Panc1 (cell line): ENCODE measurements around the gene TAF15. TPM values are rescaled to one million over a fixed set of nuclear protein-coding genes. Genes with fewer than 3 reads are reported as not detected.

Source experiments
- ATAC-seq: fragments of 200-7000 bp; cut with Tn5 transposase; 2 replicates; pipeline ENCODE4 v1.9.1; 2020; ENCODE audit warnings: mild to moderate bottlenecking, moderate library complexity
- BruUV-seq: library from RNA; stranded (reverse); fragments of 400-500 nt; replicated peaks from 2 replicates; lab custom pipeline; 2021; lab: Mats Ljungman, UMichigan
- CTCF ChIA-PET: fragments of 300-600 bp; sonication (Branson Sonifier 250); formaldehyde crosslinking; loops from one replicate; lab custom pipeline; 2022; ENCODE audit warnings: antibody characterized with exemption; lab: Charles Lee
- POLR2A ChIA-PET: fragments of 300-600 bp; sonication (Branson Sonifier 250); formaldehyde crosslinking; loops from one replicate; lab custom pipeline; 2022; ENCODE audit warnings: antibody characterized with exemption; lab: Charles Lee
- DNase-seq: peaks from one replicate; pipeline ENCODE4 v3.0.0-alpha.2; 2010; ENCODE audit warnings: low read depth, low spot score
- H3K27ac ChIP-seq: 2 replicates; pipeline ENCODE4 v1.5.1; 2011; ENCODE audit warnings: mild to moderate bottlenecking, low read length, inconsistent platforms
- H3K27me3 ChIP-seq: fragments of 200-500 bp; sonication (Bioruptor generic); 2 replicates; pipeline ENCODE4 v1.6.0; 2014; ENCODE audit warnings: low read length, inconsistent platforms; ENCODE audit not compliant: control insufficient read depth, insufficient read depth
- H3K36me3 ChIP-seq: fragments of 200-500 bp; sonication (Bioruptor generic); 2 replicates; pipeline ENCODE4 v1.5.1; 2014; ENCODE audit warnings: inconsistent platforms, mild to moderate bottlenecking, low read length, moderate library complexity; ENCODE audit not compliant: control insufficient read depth, insufficient read depth
- H3K4me1 ChIP-seq: 2 replicates; pipeline ENCODE4 v1.5.1; 2011; ENCODE audit warnings: inconsistent platforms, mild to moderate bottlenecking, low read length, moderate library complexity; ENCODE audit not compliant: control insufficient read depth, insufficient read depth
- H3K4me3 ChIP-seq, 2 experiments: 2 replicates each; pipeline ENCODE4 v1.5.1; 2011 to 2012; ENCODE audit warnings: low read depth in 2 of 2, low read length in 2 of 2, mild to moderate bottlenecking in 2 of 2, inconsistent platforms in 1 of 2, moderate library complexity in 1 of 2
- H3K9me3 ChIP-seq: fragments of 200-500 bp; sonication (Bioruptor generic); 2 replicates; pipeline ENCODE4 v1.5.1; 2014; ENCODE audit warnings: low read depth, mild to moderate bottlenecking, inconsistent platforms, low read length, moderate library complexity; ENCODE audit not compliant: control insufficient read depth, insufficient read depth
- POLR2AphosphoS5 ChIP-seq: IDR thresholded peaks from 2 replicates; pipeline ENCODE4 v1.6.1; 2012; ENCODE audit warnings: mild to moderate bottlenecking, low read depth, low read length, moderate library complexity
- SIN3A ChIP-seq: IDR thresholded peaks from 2 replicates; pipeline ENCODE4 v1.6.1; 2012; ENCODE audit warnings: low read depth, mild to moderate bottlenecking, low read length, moderate library complexity, borderline replicate concordance; ENCODE audit not compliant: insufficient read depth
- TCF7L2 ChIP-seq: IDR thresholded peaks from 2 replicates; pipeline ENCODE4 v1.6.1; 2011; ENCODE audit warnings: mild to moderate bottlenecking, low read depth, low read length, inconsistent platforms
- in situ Hi-C: cut with HindIII; loops from 2 replicates; pipeline ENCODE4 v1.10.0; 2016; ENCODE audit warnings: low sequenced_read_pairs, low pct_unique_long_range_greater_than_20kb
- intact Hi-C: fragments of 100-400 bp; cut with micrococcal nuclease; formaldehyde crosslinking; loops from one replicate; pipeline ENCODE4 v1.10.0; 2022; ENCODE audit not compliant: unreplicated experiment
- total RNA-seq: library from RNA; stranded (reverse); gene quantifications from one replicate; pipeline ENCODE4 v1.2.1, GENCODE V29; 2021; ENCODE audit not compliant: unreplicated experiment
- TF ChIP-seq, protein P1 (sequence below), 2 experiments: IDR thresholded peaks; 2 replicates each; pipeline ENCODE4 v1.6.1; 2011 to 2012; ENCODE audit warnings: low read depth in 2 of 2, control low read depth in 1 of 2, low read length in 1 of 2, mild to moderate bottlenecking in 1 of 2, moderate library complexity in 1 of 2; ENCODE audit not compliant: insufficient read depth in 1 of 2
- TF ChIP-seq, protein P2 (sequence below): fragments of 450-650 bp; IDR thresholded peaks from 2 replicates; pipeline ENCODE4 v1.5.1; 2017; ENCODE audit warnings: mild to moderate bottlenecking

The TAF15 gene
- total RNA-seq, 1 experiment from 2014 or later = 249 TPM

DNA sequence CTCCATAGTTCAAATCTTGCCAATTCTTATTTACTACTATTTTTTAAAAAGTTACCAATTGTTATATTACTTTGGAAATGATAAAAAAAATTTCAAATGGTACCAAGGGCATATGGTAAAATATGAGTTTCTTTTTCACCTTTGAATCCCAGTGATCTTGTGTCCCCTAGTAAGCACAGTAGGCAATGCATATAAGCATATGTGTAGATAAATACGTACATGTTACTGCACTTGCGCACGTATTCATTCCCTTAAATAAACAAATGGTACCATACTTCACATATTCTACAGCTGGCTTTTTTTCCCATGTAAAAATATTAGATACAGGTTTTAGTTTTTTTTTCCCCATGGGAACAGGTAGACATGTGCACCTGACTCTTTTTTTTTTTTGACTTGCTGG, 31.8 kb downstream of the TAF15 start:
- no peak overlapping the region for H3K4me3 ChIP-seq
- H3K36me3 ChIP-seq = peaks cover 46% of the 10 kb centered on the region
- no TSS peak for BruUV-seq
- no peak for DNase-seq
- in situ Hi-C loops (no loop called here), intact Hi-C loops (no loop called here)
- CTCF ChIA-PET = interaction anchor here (0.7 kb wide), 2 partner anchors 156 to 1477 kb away, joined by 4 to 8 read pairs; no protein-coding TSS in a partner anchor
- H3K4me1 ChIP-seq = no peaks in the 10 kb centered on the region
- H3K27ac ChIP-seq = no peak overlapping the region
- TF ChIP-seq TCF7L2 (no peak), SIN3A (no peak), POLR2AphosphoS5 (no peak)
- TF ChIP-seq, protein P1, sequence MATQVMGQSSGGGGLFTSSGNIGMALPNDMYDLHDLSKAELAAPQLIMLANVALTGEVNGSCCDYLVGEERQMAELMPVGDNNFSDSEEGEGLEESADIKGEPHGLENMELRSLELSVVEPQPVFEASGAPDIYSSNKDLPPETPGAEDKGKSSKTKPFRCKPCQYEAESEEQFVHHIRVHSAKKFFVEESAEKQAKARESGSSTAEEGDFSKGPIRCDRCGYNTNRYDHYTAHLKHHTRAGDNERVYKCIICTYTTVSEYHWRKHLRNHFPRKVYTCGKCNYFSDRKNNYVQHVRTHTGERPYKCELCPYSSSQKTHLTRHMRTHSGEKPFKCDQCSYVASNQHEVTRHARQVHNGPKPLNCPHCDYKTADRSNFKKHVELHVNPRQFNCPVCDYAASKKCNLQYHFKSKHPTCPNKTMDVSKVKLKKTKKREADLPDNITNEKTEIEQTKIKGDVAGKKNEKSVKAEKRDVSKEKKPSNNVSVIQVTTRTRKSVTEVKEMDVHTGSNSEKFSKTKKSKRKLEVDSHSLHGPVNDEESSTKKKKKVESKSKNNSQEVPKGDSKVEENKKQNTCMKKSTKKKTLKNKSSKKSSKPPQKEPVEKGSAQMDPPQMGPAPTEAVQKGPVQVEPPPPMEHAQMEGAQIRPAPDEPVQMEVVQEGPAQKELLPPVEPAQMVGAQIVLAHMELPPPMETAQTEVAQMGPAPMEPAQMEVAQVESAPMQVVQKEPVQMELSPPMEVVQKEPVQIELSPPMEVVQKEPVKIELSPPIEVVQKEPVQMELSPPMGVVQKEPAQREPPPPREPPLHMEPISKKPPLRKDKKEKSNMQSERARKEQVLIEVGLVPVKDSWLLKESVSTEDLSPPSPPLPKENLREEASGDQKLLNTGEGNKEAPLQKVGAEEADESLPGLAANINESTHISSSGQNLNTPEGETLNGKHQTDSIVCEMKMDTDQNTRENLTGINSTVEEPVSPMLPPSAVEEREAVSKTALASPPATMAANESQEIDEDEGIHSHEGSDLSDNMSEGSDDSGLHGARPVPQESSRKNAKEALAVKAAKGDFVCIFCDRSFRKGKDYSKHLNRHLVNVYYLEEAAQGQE (IDR thresholded peaks at IDR 0.05; ENCODE audit: insufficient read depth in 1 of 2, low read depth in 2 of 2, low read length in 1 of 2) = no peak
- TF ChIP-seq, protein P2, sequence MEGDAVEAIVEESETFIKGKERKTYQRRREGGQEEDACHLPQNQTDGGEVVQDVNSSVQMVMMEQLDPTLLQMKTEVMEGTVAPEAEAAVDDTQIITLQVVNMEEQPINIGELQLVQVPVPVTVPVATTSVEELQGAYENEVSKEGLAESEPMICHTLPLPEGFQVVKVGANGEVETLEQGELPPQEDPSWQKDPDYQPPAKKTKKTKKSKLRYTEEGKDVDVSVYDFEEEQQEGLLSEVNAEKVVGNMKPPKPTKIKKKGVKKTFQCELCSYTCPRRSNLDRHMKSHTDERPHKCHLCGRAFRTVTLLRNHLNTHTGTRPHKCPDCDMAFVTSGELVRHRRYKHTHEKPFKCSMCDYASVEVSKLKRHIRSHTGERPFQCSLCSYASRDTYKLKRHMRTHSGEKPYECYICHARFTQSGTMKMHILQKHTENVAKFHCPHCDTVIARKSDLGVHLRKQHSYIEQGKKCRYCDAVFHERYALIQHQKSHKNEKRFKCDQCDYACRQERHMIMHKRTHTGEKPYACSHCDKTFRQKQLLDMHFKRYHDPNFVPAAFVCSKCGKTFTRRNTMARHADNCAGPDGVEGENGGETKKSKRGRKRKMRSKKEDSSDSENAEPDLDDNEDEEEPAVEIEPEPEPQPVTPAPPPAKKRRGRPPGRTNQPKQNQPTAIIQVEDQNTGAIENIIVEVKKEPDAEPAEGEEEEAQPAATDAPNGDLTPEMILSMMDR = no peak
- no peak for ATAC-seq
- POLR2A ChIA-PET = no interaction called here
- no peaks in the 10 kb centered on the region for H3K27me3 ChIP-seq
- H3K9me3 ChIP-seq = no peaks in the 10 kb centered on the region

DNA sequence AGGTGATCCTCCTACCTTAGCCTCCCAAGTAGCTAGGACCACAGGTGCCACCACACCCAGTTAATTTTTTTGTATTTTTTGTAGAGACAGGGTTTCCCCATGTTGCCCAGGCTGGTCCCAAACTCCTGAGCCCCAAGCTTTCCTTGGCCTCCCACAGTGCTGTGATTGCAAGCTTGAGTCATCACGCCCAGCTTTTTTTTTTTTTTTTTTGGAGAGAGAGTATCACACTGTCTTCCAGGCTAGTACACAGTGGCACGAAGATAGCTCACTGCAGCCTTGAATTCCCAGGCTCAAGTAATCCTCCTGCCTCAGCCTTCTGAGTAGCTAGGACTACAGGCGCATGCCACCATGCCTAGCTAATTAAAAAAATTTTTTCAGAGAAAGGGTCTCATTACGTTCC, 32.2 kb downstream of the TAF15 start:
- Histone ChIP-seq H3K9me3 (no peaks in the 10 kb centered on the region), H3K27ac (no peak overlapping the region), H3K4me1 (no peaks in the 10 kb centered on the region), H3K4me3 (no peak overlapping the region), H3K36me3 (peaks cover 46% of the 10 kb centered on the region), H3K27me3 (no peaks in the 10 kb centered on the region)
- POLR2A ChIA-PET = no interaction called here
- CTCF ChIA-PET = interaction anchor here (0.7 kb wide), 2 partner anchors 156 to 1477 kb away, joined by 4 to 8 read pairs; no protein-coding TSS in a partner anchor
- BruUV-seq = no TSS peak
- DNase-seq = no peak
- in situ Hi-C loops (no loop called here), intact Hi-C loops (no loop called here)
- TF ChIP-seq, protein P1 (IDR thresholded peaks at IDR 0.05; ENCODE audit: insufficient read depth in 1 of 2, low read depth in 2 of 2, low read length in 1 of 2) = no peak
- TF ChIP-seq, protein P2 = no peak
- TF ChIP-seq TCF7L2 (no peak), POLR2AphosphoS5 (no peak), SIN3A (no peak)
- ATAC-seq = no peak
